Esophagus muscularis mucosa (tissue), 3 donors: ENCODE measurements around the gene ANKRD9.

Experiments
- CTCF ChIP-seq, 3 experiments: fragments of 200-600 bp in 2 of 3; fragments of 450-650 bp in 1 of 3; sonication (generic) in 2 of 3; IDR thresholded peaks; one replicate each; pipeline ENCODE4 v1.5.1; 2017 to 2019; ENCODE audit warnings: antibody characterized with exemption in 3 of 3, mild to moderate bottlenecking in 2 of 3, moderate library complexity in 1 of 3
- POLR2A ChIP-seq: fragments of 450-650 bp; IDR thresholded peaks from one replicate; pipeline ENCODE4 v1.6.1; 2017; ENCODE audit warnings: antibody characterized with exemption, moderate library complexity, mild to moderate bottlenecking, low read depth
- POLR2AphosphoS5 ChIP-seq, 2 donors: sonication (generic); formaldehyde crosslinking; IDR thresholded peaks; one replicate each; pipeline ENCODE4 v1.6.1; 2017; ENCODE audit warnings: antibody characterized with exemption in 2 of 2

GRCh38 chr14:102545461-102546265 lies 36.1 kb upstream of the ANKRD9 start:
- no peak for TF ChIP-seq POLR2AphosphoS5 (IDR thresholded peaks at IDR 0.05)
- TF ChIP-seq CTCF (IDR thresholded peaks at IDR 0.05): no peak
- no peak for TF ChIP-seq POLR2A
